ENCODE data around the gene PKLR. TPM values are rescaled to one million over a fixed set of nuclear protein-coding genes. Genes with fewer than 3 reads are reported as not detected.
A peak's percentile ranks its signal among the peaks of the same experiment; 100 is the strongest.

Gene PKLR
- total and polyA plus RNA-seq, 7 donors = 0.01 TPM; not detected in 6

- no peaks in the 10 kb centered on the region for H3K27me3 ChIP-seq (ENCODE audit: insufficient read depth in 3 of 3, low read length in 2 of 3)
- H3K9me3 ChIP-seq = no peaks in the 10 kb centered on the region
- TF ChIP-seq CTCF (IDR thresholded peaks at IDR 0.05) = peak; percentile 28
- peak overlapping the region; percentile 69 for H3K4me3 ChIP-seq
- peak overlapping the region; percentile 91 for H3K27ac ChIP-seq
- WGBS, 3 donors = 0% methylated on average over 49 to 53 of the region's 53 CpGs
- peak; percentile 97 to 98 for DNase-seq
- H3K36me3 ChIP-seq (ENCODE audit: insufficient read depth in 1 of 2, low read depth in 1 of 2) = peaks cover 0 to 23% of the 10 kb centered on the region in 2 donors
- intact Hi-C loops (cut with DNase I) = no loop called here
- peak; percentile 93 to 95 (median 94) for ATAC-seq
- peaks cover 16% of the 10 kb centered on the region for H3K4me1 ChIP-seq
Observed at GRCh38 chr1:155244368-155245162, 56.7 kb downstream of the PKLR start.

- Histone ChIP-seq H3K9me3 (no peaks in the 10 kb centered on the region), H3K27ac (peak overlapping the region; percentile 91), H3K27me3 (ENCODE audit: insufficient read depth in 3 of 3, low read length in 2 of 3) (no peaks in the 10 kb centered on the region), H3K4me1 (peaks cover 16% of the 10 kb centered on the region), H3K36me3 (ENCODE audit: insufficient read depth in 1 of 2, low read depth in 1 of 2) (peaks cover 0 to 14% of the 10 kb centered on the region in 2 donors), H3K4me3 (peak overlapping the region; percentile 69)
- 66 to 90% (median 73%) methylated on average over 3 of the region's 3 CpGs for WGBS, 3 donors
- no peak for TF ChIP-seq CTCF (IDR thresholded peaks at IDR 0.05)
- intact Hi-C loops (cut with DNase I) = no loop called here
- DNase-seq = no peak
- ATAC-seq = no peak
Observed at GRCh38 chr1:155242805-155243358, 58.4 kb downstream of the PKLR start.

- WGBS, 3 donors = 59 to 67% (median 61%) methylated on average over 4 of the region's 4 CpGs
- H3K9me3 ChIP-seq = no peaks in the 10 kb centered on the region
- intact Hi-C loops (cut with DNase I) = no loop called here
- peaks cover 2 to 12% of the 10 kb centered on the region in 2 donors for H3K36me3 ChIP-seq (ENCODE audit: insufficient read depth in 1 of 2, low read depth in 1 of 2)
- DNase-seq = no peak
- no peak for ATAC-seq
- H3K4me1 ChIP-seq = peaks cover 16% of the 10 kb centered on the region
- H3K4me3 ChIP-seq = no peak overlapping the region
- H3K27me3 ChIP-seq (ENCODE audit: insufficient read depth in 3 of 3, low read length in 2 of 3) = no peaks in the 10 kb centered on the region
- no peak overlapping the region for H3K27ac ChIP-seq
- TF ChIP-seq CTCF (IDR thresholded peaks at IDR 0.05) = no peak
Observed at GRCh38 chr1:155241841-155242264, 59.4 kb downstream of the PKLR start.

GRCh38 chr1:155241069-155241679, 60.1 kb downstream of the PKLR start:
- 12 to 15% (median 13%) methylated on average over 4 of the region's 4 CpGs for WGBS, 3 donors
- H3K4me1 ChIP-seq = peaks cover 16% of the 10 kb centered on the region
- intact Hi-C loops (cut with DNase I) = no loop called here
- H3K27ac ChIP-seq = no peak overlapping the region
- DNase-seq (no peak), ATAC-seq (peak; percentile 35 to 58 (median 48))
- no peak for TF ChIP-seq CTCF (IDR thresholded peaks at IDR 0.05)
- H3K9me3 ChIP-seq = no peaks in the 10 kb centered on the region
- no peaks in the 10 kb centered on the region for H3K27me3 ChIP-seq (ENCODE audit: insufficient read depth in 3 of 3, low read length in 2 of 3)
- H3K4me3 ChIP-seq = peak overlapping the region; percentile 61
- H3K36me3 ChIP-seq (ENCODE audit: insufficient read depth in 1 of 2, low read depth in 1 of 2) = peaks cover 3 to 18% of the 10 kb centered on the region in 2 donors

Other genes starting within 250 kb of the PKLR start
- 1 to 10 TPM in 1 of 4 donors, under 1 TPM in 3; 0.69 to 1.1 (median 0.77) TPM for gene EFNA4, start 237.7 kb downstream of the PKLR start, total RNA-seq
- 1 to 10 TPM in 2 of 3 donors, under 1 TPM in 1; 0.39 to 1.3 (median 1.2) TPM for gene EFNA4, start 237.7 kb downstream of the PKLR start, polyA plus RNA-seq
- under 1 TPM in 3 of 4 donors, not detected in 1; 0.32 to 0.69 (median 0.57) TPM for gene EFNA3, start 222.6 kb downstream of the PKLR start, total RNA-seq
- gene EFNA3, start 222.6 kb downstream of the PKLR start, polyA plus RNA-seq = under 1 TPM; 0.17 to 1.00 (median 0.39) TPM
- 10 to 100 TPM; 11.4 to 42.6 (median 33.0) TPM for gene EFNA1, start 173.6 kb downstream of the PKLR start, total RNA-seq
- 10 to 100 TPM in 2 of 3 donors, 1 to 10 TPM in 1; 5.5 to 15.0 (median 12.4) TPM for gene EFNA1, start 173.6 kb downstream of the PKLR start, polyA plus RNA-seq
- gene SLC50A1, start 165.6 kb downstream of the PKLR start, total RNA-seq = 1 to 10 TPM; 6.7 to 8.4 (median 7.8) TPM
- 10 to 100 TPM in 2 of 3 donors, 1 to 10 TPM in 1; 7.5 to 16.2 (median 10.8) TPM for gene SLC50A1, start 165.6 kb downstream of the PKLR start, polyA plus RNA-seq
- 10 to 100 TPM; 47.0 to 54.5 (median 50.0) TPM for gene DPM3, start 160.9 kb downstream of the PKLR start, total RNA-seq
- 100 to 1,000 TPM; 110 to 123 (median 122) TPM for gene DPM3, start 160.9 kb downstream of the PKLR start, polyA plus RNA-seq
- gene KRTCAP2, start 128.1 kb downstream of the PKLR start, total RNA-seq = 100 to 1,000 TPM; 115 to 152 (median 118) TPM
- 100 to 1,000 TPM; 137 to 171 (median 149) TPM for gene KRTCAP2, start 128.1 kb downstream of the PKLR start, polyA plus RNA-seq
- under 1 TPM in 2 of 4 donors, not detected in 2; 0.15 to 0.16 TPM for gene TRIM46, start 127.6 kb downstream of the PKLR start, total RNA-seq
- gene TRIM46, start 127.6 kb downstream of the PKLR start, polyA plus RNA-seq = under 1 TPM in 2 of 3 donors, not detected in 1; 0.03 TPM
- gene THBS3, start 93.5 kb downstream of the PKLR start, total RNA-seq = 1 to 10 TPM; 3.1 to 8.1 (median 4.5) TPM
- gene THBS3, start 93.5 kb downstream of the PKLR start, polyA plus RNA-seq = 1 to 10 TPM; 2.8 to 3.5 (median 2.8) TPM
- gene MTX1, start 92.7 kb downstream of the PKLR start, total RNA-seq = 10 to 100 TPM in 3 of 4 donors, 1 to 10 TPM in 1; 8.1 to 17.7 (median 14.0) TPM
- gene MTX1, start 92.7 kb downstream of the PKLR start, polyA plus RNA-seq = 10 to 100 TPM; 25.8 to 47.1 (median 27.4) TPM
- gene ENTREP3, start 46.0 kb downstream of the PKLR start, total RNA-seq = 10 to 100 TPM; 20.6 to 28.8 (median 23.8) TPM
- 10 to 100 TPM; 17.6 to 61.3 (median 21.2) TPM for gene ENTREP3, start 46.0 kb downstream of the PKLR start, polyA plus RNA-seq
- 10 to 100 TPM; 49.5 to 70.7 (median 57.2) TPM for gene SCAMP3, start 39.1 kb downstream of the PKLR start, total RNA-seq
- 100 to 1,000 TPM in 2 of 3 donors, 10 to 100 TPM in 1; 75.0 to 159 (median 108) TPM for gene SCAMP3, start 39.1 kb downstream of the PKLR start, polyA plus RNA-seq
- 10 to 100 TPM; 11.7 to 28.5 (median 22.7) TPM for gene CLK2, start 27.9 kb downstream of the PKLR start, total RNA-seq
- 10 to 100 TPM; 15.2 to 20.9 (median 15.3) TPM for gene CLK2, start 27.9 kb downstream of the PKLR start, polyA plus RNA-seq
- under 1 TPM in 3 of 4 donors, not detected in 1; 0.27 to 0.82 (median 0.32) TPM for gene HCN3, start 24.0 kb downstream of the PKLR start, total RNA-seq
- gene HCN3, start 24.0 kb downstream of the PKLR start, polyA plus RNA-seq = under 1 TPM; 0.38 to 0.97 (median 0.52) TPM
- 10 to 100 TPM; 46.2 to 60.8 (median 48.8) TPM for gene FDPS, start 7.4 kb upstream of the PKLR start, total RNA-seq
- gene FDPS, start 7.4 kb upstream of the PKLR start, polyA plus RNA-seq = 10 to 100 TPM; 53.7 to 85.2 (median 54.9) TPM
- gene RUSC1, start 19.5 kb upstream of the PKLR start, total RNA-seq = 10 to 100 TPM in 1 of 4 donors, 1 to 10 TPM in 3; 6.5 to 14.2 (median 8.7) TPM
- gene RUSC1, start 19.5 kb upstream of the PKLR start, polyA plus RNA-seq = 10 to 100 TPM; 10.3 to 21.6 (median 16.4) TPM